HL-60/S4 treated with retinoic acid at 250 ng/mL for 4 days and 3 days (cell line): ENCODE measurements around the gene PRKG1.
"Not testable (repeated sequence)": the region's sequence is repeated elsewhere in the genome, so short reads cannot be mapped to it uniquely, and the experiment has no call there.

Experiments used
- in situ Hi-C: fragments of 300-500 bp; cut with MboI; formaldehyde crosslinking; loops from 2 replicates; pipeline ENCODE4 v1.7.0; 2022; ENCODE audit warnings: low sequenced_read_pairs

PRKG1 gene

DNA sequence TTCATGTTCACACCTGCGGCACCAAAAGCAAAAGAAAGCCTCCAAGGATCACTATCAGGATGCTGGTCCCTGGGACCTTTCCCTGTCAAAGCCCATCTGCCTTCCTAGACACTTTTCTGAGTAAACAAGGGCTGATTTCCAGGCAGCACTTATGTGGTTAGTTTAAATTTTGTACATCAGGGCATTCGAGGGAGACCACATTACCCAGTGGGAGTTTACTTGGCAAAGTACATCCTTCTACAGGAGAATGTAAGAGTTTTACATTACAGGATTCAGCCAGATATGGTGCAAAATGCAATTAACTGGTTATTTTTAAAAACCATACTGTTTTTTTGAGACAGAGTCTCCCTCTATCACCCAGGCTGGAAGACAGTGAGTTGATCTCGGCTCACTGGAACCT, 493.0 kb downstream of the PRKG1 start:
- in situ Hi-C loops, result no loop called here

DNA sequence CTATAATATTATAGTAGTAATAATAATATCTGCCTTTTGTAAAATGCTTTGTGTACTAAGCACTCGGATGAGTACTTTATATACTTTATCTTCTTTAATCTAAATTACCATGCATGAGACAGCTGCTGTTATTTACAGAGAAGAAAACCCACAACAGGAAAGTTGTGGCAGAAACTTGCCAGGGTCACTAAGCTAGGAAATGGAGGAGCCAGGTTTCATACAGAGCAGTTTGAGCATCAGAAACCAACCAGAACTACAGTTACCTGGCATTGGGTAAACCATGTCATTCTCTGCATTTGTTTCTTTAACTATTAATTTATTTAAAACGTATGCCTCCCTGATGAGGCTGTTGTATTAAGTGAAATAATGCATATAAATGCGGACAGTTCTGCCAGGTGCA, 495.2 kb downstream of the PRKG1 start:
- in situ Hi-C loops, result no loop called here

DNA sequence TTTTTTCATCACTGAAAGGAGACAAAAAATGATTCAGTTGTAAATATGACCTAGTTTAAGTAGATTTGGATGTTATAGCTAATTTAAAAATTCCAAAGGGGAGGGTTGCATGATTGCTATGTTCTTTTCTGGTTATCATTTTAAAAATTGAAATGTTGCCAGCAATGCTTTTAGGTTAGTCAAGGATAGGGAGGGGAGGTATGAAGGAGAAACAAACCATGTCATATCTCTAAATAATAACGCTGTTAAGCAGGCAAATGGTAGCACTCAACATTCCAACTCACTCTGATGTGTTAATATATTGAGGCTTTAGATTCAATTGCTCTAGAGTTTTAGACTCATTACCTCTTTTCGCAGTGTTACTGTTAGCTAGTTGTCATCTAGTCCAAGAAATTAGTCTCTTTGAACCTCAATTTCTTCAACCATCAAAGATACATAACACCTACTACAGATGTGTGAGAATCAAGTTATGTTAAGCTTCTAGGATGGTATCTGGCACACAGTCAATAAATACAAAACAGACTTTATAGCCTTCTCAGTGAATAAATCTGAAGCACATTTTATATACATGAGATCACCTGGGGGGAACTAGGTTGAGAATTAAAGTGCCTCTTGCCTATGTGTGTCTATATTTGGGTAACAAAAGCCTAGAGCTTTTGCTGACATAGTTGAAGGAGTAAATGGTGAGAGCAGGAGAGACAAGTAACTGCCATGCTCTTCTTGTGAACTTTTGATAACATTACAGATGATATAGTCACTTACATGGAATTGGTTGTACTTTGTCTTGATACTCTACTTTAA, 500.2 kb downstream of the PRKG1 start:
- in situ Hi-C loops, result no loop called here

DNA sequence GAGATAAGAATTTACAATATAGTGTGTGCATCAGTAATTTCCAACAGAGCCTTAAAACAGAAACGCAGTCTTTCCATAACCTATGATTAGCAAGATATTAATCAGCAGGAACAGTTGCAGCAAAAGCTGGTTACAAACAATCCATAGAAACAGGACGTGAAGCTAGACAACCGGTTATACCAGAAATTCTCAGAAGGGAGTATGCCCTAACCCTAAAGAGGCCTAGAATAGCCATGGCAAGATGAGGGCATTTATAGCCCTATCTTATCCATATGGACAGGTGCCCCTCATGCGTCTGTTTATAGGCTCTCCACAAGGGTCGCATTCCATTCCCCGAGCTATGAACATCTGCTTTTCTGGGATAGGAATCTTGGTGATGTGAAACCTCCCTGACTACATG, 506.9 kb downstream of the PRKG1 start:
- in situ Hi-C loops, result not testable (repeated sequence)

DNA sequence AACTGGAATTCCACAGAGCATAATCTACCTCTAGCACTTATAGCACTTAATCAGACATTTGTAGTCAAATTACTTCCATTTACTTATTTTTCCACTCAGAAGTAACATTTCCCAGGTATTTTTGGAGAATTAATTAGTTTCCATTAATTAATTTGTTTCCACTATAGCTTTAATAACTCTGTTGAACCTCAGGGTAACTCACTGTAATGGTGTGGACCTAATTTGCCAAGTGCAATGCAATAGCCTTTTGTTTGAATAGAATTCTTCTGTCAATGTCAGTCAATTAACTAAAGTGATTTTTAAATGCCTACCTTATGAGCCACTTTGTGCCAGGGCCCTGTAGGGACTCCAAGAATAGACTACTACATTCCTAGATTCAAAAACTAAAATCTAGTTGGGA, 509.7 kb downstream of the PRKG1 start:
- in situ Hi-C loops, result no loop called here

DNA sequence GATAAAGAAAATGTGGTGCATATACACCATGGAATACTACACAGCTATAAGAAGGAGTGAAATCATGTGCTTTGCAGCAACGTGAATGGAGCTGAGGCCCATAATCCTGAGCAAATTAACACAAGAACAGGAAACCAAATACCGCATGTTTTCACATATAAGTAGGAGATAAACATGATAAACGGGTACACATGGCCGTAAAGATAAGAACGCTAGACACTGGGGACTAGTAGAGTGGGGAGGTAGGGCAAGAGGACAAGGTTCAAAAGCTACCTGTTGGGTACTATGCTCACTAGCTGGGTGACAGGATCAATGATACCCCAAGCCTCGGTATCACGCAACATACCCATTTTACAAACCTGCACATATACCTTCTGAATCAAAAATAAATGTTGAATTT, 511.5 kb downstream of the PRKG1 start:
- in situ Hi-C loops, result no loop called here

DNA sequence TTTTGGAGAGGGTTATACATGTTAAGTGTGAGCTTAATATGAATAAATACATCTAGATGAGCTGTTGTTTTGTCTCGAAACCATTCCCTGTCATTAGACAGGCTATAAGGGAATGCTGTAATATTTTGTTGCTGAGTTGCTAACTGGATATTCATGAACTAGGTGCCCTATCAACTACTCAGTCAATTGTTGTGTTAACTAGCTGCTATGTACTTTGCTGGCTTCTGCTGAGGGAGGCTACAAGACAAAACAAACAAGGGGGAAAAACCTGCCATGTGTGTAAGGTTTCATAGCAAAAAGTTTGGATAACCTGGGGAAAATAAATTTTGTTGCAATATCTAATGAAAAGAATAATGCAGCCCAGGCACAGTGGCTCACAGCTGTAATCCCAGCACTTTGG, 514.7 kb downstream of the PRKG1 start:
- in situ Hi-C loops, result no loop called here

DNA sequence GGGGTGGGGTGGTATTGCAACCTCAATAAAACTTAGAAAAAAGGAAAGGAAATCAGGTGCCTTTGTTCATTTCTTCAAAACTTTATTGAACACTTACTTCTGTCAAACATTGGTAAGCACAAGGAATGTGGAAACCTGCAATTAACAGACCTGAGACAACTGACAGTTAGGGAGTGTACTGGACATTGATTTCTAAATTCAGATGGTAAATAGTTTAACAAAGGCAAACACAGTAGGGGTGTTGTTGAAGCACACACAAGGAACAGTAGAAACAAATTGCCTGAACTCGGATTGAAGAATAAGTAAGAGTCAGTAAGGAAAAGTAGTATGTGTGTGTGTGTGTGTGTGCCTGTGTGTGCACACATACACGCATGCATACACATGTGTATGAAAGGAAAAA, 516.5 kb downstream of the PRKG1 start:
- in situ Hi-C loops, result no loop called here

DNA sequence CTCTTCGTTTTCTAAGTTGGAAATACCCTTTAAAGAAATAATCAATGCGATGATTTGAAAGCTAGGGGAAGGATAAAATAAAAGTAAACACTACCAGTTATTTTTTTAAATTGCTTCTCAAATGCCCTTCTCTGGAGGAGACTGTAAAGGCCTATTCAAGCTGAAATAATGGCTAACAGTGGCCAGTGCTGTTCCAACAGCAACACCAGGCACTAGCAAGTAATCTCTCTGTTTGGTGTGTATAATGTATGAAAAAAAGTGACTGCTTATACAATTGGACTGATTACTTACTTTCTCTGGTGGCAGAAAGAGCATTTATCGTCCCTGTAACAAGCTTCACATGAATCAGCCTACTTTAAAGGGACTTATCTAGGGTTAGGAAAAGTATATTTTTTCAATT, 522.4 kb downstream of the PRKG1 start:
- in situ Hi-C loops, result no loop called here

DNA sequence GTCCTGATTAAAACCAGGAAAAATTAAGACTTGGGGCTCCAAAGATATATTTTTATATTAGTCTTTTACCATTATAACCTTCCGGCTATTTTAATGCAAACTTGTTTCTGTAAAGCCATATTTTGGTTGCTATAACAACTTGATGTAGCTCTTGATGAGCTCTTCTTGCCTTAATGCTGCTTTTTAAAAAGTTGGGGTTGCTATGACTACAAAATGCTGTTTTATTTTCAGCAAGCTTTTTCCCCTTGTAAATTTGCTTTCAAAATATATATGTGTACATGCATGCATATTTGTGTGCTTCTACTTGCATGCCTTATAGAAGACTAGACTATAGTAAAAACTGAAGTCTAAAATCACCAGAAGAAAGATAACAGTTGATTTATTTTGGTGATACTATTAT, 525.4 kb downstream of the PRKG1 start:
- in situ Hi-C loops, result no loop called here

DNA sequence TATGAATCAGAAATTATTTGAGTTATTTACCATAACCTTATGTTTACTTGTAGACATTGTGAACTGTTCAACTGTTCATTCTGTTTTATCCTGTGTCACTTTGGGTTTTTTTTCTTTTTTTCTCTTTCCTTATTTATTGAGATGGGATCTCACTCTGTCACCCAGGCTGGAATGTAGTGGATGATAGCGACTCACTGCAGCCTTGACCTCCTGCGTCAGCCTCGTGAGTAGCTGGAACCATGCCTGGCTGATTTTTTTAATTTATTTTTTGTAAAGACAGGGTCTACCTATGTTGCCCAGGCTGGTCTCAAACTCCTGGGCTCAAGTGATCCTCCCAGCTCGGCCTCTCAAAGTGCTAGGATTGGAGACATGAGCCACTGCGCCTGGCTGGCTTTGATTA, 528.0 kb downstream of the PRKG1 start:
- in situ Hi-C loops, result no loop called here

DNA sequence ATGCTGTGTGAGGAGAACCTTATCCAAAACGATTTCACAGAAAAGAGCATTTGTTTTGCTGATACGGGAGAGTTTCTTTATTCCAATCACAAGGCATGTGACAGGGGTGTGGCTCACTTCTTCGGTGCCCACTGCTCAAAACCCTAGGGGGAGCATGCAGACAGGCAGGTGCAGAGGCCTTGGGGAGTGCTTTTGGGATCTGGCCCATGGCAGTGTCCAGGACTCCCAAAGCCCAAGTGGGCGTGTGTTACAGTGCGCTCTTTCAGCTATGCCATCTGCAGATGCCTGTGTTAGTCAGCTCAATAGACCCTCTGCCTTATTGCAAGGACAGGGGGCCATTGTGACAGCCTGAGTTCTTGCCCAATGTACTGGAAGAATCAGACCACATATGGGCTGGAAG, 530.3 kb downstream of the PRKG1 start:
- in situ Hi-C loops, result no loop called here

DNA sequence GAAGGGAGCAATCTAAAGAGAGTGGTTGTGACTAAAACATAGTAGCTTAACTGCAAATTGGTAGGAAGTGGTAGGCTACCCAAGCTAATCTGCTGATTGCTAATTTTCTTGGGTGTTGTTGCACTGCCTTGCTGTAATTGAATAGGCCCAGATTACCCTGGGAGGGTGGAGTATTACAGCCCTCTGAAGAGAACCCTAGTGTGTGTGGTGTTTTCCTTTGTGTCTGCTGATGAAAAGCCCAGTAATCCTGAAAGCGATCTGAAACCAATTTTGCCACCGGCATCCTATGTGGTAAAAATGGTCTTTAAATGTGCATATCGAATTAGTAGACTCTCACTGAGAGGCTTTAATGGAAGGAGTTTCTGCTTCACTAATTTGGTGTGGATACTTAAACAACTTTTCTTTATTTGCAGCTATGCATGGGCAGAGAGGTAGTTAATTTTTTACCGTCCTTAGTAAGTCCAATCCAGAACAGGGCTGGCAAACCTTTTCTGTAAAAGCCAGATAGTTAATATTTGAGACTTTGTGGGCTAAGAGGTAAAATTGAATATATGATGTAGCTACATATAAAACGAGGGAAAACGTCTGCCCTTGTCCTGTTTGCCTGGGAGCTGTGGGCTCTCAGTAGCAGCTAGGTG, 532.7 kb downstream of the PRKG1 start:
- in situ Hi-C loops, result no loop called here

DNA sequence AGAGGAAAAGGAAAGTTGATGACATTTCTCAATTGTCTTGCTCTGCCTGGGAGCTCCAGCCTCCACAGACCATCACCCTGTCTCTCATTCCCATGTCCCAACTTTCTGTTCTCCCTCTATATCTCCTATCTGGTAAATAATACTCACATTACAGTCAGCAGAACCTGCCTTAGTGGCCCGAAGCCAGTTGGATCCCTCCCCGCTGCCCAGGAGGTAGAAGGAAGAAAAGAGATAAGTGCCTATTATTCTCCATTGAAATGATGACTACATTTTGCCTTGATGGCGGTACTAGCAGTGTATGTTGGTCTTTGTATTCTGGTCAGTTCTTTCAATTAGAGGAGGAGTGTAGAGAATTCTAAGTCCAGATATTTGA, 533.2 kb downstream of the PRKG1 start:
- in situ Hi-C loops, result no loop called here

DNA sequence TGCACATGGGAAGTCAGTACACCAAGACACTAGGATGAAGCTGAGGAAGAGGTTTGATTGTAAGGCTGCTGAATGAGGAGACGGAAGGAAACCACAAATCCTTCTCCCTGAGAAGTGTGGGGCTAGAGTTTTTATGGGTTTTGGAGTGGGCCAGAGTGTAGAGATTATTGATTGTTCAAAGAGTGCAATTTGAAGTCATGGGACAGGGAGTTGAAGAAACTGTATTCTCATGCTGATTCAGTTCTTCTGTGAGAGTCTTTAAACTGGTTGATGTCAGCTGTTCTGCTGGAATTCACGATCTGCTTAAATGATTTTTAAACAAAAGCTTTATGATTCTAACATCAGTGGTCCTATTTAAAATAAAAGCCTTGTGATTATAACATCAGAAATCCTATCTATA, 533.9 kb downstream of the PRKG1 start:
- in situ Hi-C loops, result no loop called here

DNA sequence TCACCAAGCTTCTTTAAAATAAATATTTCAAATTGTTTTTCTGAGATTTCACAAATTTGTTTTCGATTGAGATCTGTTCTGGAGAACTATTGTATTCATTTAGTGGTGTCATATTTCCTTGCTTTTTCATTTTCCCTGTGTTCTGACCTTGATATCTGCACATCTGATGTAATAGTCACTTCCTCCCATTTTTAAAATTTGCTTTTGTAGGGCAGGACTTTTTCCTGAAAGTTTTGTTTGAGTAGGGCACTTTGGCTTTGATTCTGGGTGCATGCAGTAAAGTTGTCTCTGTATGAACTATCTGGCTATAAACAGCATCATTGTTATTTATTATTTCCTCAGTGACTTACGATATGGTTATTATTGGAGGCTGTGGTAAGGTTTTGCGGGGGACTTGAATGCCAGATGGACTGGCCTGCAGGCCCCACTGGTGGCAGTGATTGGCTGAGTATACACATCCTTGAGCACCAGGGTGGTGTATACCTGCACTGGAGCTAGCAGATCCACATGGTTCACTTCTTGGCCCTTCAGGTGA, 541.5 kb downstream of the PRKG1 start:
- in situ Hi-C loops, result no loop called here

DNA sequence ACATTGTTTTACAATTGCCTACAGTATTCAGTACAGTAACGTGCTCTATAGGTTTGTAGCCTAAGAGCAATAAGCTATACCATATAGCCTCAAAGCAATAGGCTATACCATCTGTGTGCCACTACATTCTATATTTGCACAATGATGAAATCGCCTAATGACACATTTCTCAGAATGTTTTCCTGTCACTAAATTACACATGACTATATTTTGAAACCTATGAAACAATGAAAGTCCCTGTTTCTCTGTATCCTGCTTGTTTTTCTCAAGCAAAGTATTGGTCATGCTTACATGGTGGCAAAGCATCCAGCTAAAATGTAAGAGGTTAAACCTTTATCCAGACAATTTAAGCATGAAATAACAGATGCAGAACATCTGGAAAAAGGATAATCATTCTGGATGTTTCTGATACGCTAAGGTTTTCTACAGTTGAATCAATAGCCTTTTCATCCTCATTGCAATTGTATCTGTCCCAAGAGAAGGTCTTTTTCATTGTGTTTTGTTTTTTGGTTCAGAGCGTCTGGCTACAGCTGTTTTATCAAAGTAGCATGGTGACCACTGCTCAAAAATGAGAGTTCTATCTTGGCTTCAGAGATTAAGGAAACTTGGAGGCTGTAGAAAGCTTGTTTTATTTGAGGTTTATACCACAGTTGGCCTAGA, 543.4 kb downstream of the PRKG1 start:
- in situ Hi-C loops, result no loop called here

DNA sequence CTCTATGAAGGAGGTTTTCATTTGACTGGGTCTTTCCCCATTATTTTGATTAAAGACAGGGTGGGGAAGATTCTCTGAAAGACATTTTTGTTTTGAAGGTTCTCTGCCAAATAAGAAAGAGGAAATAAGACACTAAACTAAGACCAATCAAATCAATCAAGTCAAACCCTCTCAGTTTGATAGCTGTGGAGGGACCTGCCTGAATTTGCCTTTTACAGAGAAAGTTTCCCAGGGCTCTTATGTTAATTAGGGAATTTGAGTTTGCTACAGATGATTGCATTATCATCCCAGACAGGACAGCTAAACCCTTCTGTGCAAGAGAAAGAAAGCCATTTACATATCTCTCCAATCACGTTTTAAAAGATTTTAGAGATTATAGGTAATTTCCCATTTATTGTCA, 545.1 kb downstream of the PRKG1 start:
- in situ Hi-C loops, result no loop called here

DNA sequence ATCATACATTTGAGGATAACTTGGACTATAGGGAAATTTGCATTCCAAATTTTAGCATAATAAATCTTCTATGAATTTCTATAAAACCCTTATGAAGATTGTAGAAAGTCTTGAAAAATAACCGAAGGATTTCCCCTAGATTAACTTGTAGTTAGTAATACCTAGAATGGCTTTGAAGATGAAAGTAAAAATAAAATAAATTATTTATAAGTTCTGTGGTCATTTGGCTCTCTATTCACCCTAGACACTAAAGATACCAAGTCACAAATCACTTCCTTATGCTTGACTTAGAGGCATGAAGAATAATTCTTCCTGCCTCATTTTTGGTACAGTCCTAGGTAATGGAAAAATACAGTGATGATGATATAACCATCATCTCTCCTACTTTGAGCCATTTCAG, 545.8 kb downstream of the PRKG1 start:
- in situ Hi-C loops, result no loop called here

DNA sequence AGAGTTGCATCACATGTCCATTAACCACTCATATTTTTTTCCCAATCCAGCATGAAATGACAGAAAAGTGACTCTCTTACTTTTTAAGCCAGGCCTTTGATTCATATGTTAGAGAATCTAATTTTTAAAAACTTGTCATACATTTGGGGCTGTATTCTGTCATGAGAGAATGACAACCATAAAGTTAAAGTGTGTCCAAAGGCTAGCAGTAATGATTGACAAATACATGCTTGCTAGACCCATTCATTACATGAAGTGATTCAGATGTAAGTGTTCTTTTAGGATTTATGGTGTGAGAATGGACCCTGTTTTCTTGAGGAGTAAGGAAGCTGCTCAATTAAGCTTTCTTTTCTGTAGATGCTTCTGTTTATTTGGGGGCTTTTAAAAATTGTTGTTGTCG, 549.7 kb downstream of the PRKG1 start:
- in situ Hi-C loops, result no loop called here

DNA sequence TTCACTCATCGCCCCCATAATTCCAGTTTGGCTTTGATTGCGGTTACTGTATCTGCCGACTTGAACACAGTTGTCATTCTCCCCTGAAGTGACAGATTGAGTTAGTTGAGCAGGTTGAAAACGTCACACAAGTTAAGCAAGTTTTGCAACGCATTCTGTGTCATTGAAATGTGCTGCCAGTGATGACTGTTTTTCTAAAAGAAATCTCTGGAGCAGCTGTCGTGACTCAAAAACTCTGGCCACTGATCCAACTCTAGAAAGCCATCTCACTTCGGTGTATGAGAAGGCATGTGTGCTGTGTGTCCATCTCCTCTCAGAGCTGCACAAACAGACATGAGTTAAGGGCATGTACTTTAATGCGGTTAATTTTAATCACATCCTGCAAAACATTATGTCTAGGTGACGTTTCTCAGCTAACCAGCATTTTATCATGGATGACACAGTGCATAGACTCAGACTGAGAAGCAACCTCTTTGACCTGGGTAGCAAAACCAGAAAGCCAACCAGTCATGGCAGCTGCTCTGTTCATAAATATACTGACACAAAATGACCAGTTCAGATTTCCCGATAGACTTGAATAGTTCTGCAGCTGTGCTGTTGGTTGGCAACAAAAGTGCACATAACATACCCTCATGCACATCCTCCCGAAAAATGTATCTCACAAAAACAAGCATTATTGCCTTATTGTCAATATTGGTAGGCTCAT, 555.8 kb downstream of the PRKG1 start:
- in situ Hi-C loops, result no loop called here

DNA sequence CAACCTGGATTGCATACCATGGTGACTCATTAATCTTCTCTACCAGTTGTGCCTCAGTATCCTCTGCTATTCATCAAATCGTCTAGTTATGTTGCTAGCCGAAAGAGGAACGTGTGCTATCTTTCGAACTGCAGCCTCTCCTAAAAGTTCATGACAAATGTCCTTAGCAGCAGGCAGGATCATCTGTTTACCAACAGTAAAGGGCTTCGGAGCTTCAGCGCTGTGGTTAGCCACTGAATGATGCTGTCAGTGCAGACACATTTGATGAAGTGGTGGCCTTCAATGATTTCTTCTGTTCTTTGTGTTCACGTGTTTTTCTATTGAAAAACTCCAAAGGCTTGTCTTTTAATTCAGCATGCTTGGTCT, 556.3 kb downstream of the PRKG1 start:
- in situ Hi-C loops, result no loop called here
